22Rv1 (cell line): ENCODE results near the gene RAP1GAP2.

Source experiments
- ZFX ChIP-seq: fragments of 450-650 bp; IDR thresholded peaks from 2 replicates; pipeline ENCODE4 v1.6.1; 2017; ENCODE audit warnings: antibody characterized with exemption, borderline replicate concordance
- TF ChIP-seq, protein P1 (sequence below): fragments of 450-650 bp; IDR thresholded peaks from 2 replicates; pipeline ENCODE4 v1.5.1; 2017; ENCODE audit warnings: mild to moderate bottlenecking

DNA sequence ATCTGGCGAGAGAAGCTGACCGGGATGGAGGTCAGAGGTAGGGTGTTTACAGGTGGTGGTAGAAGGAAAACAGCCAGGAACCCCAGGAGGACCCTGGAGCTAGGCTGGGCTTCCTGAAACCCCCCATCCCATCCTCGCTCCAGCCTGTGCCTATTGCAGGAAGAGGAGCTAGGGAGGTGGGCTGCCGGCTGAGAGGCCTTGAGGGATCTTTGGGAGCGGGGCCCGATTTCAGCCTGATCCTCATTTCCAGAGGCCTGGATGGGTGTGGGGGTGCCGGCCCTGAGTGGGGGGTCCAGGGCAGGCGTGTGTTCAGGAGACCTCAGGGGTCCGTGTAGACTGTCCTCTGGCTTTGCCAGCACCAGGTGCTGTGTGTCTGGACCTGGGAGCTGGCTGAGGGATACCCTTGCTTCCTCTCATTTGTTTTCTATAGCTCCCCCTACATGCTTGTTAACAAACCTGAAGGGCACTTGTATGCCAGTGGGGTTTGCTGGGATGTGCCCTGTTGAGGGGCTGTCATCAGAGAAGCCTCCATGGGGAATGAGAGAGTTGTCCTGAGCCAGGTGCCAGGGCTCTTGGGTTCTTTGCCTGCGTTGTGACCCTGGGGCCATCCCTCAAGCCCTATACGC lies 18.9 kb upstream of the RAP1GAP2 start:
- TF ChIP-seq, protein P1, sequence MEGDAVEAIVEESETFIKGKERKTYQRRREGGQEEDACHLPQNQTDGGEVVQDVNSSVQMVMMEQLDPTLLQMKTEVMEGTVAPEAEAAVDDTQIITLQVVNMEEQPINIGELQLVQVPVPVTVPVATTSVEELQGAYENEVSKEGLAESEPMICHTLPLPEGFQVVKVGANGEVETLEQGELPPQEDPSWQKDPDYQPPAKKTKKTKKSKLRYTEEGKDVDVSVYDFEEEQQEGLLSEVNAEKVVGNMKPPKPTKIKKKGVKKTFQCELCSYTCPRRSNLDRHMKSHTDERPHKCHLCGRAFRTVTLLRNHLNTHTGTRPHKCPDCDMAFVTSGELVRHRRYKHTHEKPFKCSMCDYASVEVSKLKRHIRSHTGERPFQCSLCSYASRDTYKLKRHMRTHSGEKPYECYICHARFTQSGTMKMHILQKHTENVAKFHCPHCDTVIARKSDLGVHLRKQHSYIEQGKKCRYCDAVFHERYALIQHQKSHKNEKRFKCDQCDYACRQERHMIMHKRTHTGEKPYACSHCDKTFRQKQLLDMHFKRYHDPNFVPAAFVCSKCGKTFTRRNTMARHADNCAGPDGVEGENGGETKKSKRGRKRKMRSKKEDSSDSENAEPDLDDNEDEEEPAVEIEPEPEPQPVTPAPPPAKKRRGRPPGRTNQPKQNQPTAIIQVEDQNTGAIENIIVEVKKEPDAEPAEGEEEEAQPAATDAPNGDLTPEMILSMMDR = no peak
- TF ChIP-seq ZFX = no peak
